DOHH2 (cell line): ENCODE data around the gene DLX2.

Source experiments
- H3F3A ChIP-seq: fragments of 200-600 bp; sonication (generic), shearing (Covaris generic); 2 replicates; pipeline ENCODE4 v1.6.0; 2016; ENCODE audit warnings: antibody characterized with exemption, mild to moderate bottlenecking; ENCODE audit not compliant: control insufficient read depth, insufficient read depth
- H3K27ac ChIP-seq: fragments of 200-600 bp; sonication (generic); 2 replicates; pipeline ENCODE4 v1.5.1; 2014; ENCODE audit warnings: low read depth, mild to moderate bottlenecking, low read length, moderate library complexity
- H3K27me3 ChIP-seq: fragments of 200-600 bp; sonication (generic); 2 replicates; pipeline ENCODE4 v1.6.1; 2014; ENCODE audit warnings: mild to moderate bottlenecking, low read length, mixed read lengths; ENCODE audit not compliant: control insufficient read depth
- H3K36me3 ChIP-seq: fragments of 200-600 bp; sonication (generic); 2 replicates; pipeline ENCODE4 v1.6.1; 2014; ENCODE audit warnings: mild to moderate bottlenecking, low read length, moderate library complexity, mixed read lengths; ENCODE audit not compliant: control insufficient read depth
- H3K4me1 ChIP-seq: fragments of 200-600 bp; sonication (generic); 2 replicates; pipeline ENCODE4 v1.6.1; 2014; ENCODE audit warnings: mild to moderate bottlenecking, low read length, mixed read lengths; ENCODE audit not compliant: control insufficient read depth
- H3K4me2 ChIP-seq: fragments of 200-600 bp; sonication (generic); 2 replicates; pipeline ENCODE4 v1.6.0; 2014; ENCODE audit warnings: mild to moderate bottlenecking, low read length, moderate library complexity
- H3K4me3 ChIP-seq: fragments of 200-600 bp; sonication (generic); 2 replicates; pipeline ENCODE4 v1.5.1; 2014; ENCODE audit warnings: mild to moderate bottlenecking, low read length, mixed read lengths
- H3K79me2 ChIP-seq: fragments of 200-600 bp; sonication (generic); 2 replicates; pipeline ENCODE4 v1.6.1; 2014; ENCODE audit warnings: mild to moderate bottlenecking, low read length, mixed read lengths; ENCODE audit not compliant: control insufficient read depth
- H3K9me2 ChIP-seq: fragments of 200-600 bp; sonication (generic); replicated peaks from 2 replicates; pipeline ENCODE4 v1.6.1; 2014; ENCODE audit warnings: mild to moderate bottlenecking, low read length, mixed read lengths; ENCODE audit not compliant: control insufficient read depth
- H3K9me3 ChIP-seq: fragments of 200-600 bp; sonication (generic); 2 replicates; pipeline ENCODE4 v1.6.1; 2014; ENCODE audit warnings: antibody characterized with exemption, low read length, mixed read lengths; ENCODE audit not compliant: control insufficient read depth, insufficient read depth
- H4K20me1 ChIP-seq: fragments of 200-600 bp; sonication (generic); 2 replicates; pipeline ENCODE4 v1.6.0; 2014; ENCODE audit warnings: low read depth, mild to moderate bottlenecking, antibody characterized with exemption, low read length, moderate library complexity; ENCODE audit not compliant: control insufficient read depth, insufficient read depth
- EZH2phosphoT487 ChIP-seq: fragments of 200-600 bp; sonication (generic); IDR thresholded peaks from 2 replicates; pipeline ENCODE4 v1.6.1; 2017; ENCODE audit warnings: borderline replicate concordance, mild to moderate bottlenecking, antibody characterized with exemption, low read length, moderate library complexity, mixed read lengths
- TF ChIP-seq, protein P1 (sequence below): fragments of 200-600 bp; sonication (generic); IDR thresholded peaks from one replicate; pipeline ENCODE4 v1.5.1; 2014; ENCODE audit warnings: antibody characterized with exemption, mild to moderate bottlenecking, low read depth, low read length; ENCODE audit not compliant: poor library complexity, severe bottlenecking

DLX2 gene

DNA sequence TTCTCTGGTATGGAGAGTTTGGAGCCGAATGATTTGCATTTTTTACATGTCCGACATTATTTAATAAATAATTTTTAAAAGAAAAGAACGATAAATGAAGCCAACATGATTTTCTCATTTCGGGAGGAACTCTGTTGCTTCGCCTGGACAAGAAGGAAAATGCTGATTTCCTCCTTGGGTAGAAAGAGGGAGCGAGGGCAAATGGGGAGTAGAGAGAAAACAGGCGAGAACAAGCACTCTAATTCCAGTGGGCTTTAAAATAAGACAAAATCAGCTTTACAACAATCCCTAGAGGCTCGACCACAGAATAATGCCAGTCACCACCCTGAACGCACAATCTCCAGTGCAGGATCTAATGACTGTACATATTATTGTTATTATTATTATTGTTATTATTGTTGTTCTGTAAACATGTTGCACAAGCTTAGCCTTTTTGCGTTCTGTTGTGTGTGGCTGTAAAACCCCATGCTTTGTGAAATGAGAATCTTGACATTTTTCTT is 13.6 kb downstream of the DLX2 start:
- no peaks in the 10 kb centered on the region for H3K36me3 ChIP-seq
- no peak overlapping the region for H3K4me3 ChIP-seq
- peaks cover 14% of the 10 kb centered on the region; the same call in 1 of the 2 replicates for H3F3A ChIP-seq
- peaks cover 20% of the 10 kb centered on the region for H3K4me1 ChIP-seq
- no peaks in the 10 kb centered on the region for H3K79me2 ChIP-seq
- H3K27me3 ChIP-seq, result peaks cover 89% of the 10 kb centered on the region
- TF ChIP-seq, protein P1, sequence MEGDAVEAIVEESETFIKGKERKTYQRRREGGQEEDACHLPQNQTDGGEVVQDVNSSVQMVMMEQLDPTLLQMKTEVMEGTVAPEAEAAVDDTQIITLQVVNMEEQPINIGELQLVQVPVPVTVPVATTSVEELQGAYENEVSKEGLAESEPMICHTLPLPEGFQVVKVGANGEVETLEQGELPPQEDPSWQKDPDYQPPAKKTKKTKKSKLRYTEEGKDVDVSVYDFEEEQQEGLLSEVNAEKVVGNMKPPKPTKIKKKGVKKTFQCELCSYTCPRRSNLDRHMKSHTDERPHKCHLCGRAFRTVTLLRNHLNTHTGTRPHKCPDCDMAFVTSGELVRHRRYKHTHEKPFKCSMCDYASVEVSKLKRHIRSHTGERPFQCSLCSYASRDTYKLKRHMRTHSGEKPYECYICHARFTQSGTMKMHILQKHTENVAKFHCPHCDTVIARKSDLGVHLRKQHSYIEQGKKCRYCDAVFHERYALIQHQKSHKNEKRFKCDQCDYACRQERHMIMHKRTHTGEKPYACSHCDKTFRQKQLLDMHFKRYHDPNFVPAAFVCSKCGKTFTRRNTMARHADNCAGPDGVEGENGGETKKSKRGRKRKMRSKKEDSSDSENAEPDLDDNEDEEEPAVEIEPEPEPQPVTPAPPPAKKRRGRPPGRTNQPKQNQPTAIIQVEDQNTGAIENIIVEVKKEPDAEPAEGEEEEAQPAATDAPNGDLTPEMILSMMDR, result no peak
- TF ChIP-seq EZH2phosphoT487, result no peak
- H3K9me2 ChIP-seq, result no peaks in the 10 kb centered on the region
- no peak overlapping the region for H3K4me2 ChIP-seq
- no peaks in the 10 kb centered on the region for H3K9me3 ChIP-seq
- no peak overlapping the region for H3K27ac ChIP-seq
- H4K20me1 ChIP-seq, result no peaks in the 10 kb centered on the region; the same call in 1 of the 2 replicates

DNA sequence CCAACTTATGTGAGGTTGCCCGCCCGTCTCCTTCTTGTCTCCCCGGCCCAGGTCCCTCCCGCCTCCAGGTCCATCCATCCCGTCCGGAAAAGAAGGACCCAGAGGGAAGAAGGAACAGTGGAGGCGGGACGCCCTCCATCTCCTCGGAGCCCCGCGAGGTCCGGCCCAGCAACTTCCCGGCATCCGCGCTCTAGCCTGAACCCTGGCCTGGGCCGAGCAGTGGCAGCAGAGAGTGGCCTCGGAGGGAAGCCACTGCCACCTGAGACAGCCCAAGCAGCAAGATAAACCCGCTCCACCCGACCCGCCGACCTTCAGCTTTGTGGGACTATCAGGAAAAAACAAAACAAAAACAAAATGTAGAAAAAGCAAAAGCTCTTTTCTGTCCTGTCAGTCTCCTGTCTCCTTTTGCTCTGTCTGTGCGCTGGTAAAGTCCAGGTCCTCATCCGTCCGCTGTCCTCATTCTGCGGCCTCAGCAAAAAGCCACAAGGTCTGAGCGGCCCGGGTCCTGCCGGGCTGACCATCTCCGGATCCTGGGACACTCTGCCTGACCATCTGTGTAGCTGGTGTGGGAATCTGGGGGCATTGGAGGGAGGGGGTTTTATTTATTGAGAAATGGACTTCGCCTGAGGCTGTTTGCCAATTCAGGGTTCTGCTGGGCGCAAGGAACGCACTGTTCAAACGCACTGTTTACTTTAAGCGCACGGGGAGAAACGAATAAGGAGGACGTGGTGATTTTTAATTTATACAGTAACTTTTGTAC is 14.3 kb downstream of the DLX2 start:
- Histone ChIP-seq H3K27ac (no peak overlapping the region), H4K20me1 (no peaks in the 10 kb centered on the region; the same call in 1 of the 2 replicates), H3K36me3 (no peaks in the 10 kb centered on the region), H3K4me2 (no peak overlapping the region), H3K4me1 (peaks cover 27% of the 10 kb centered on the region), H3K27me3 (peaks cover 89% of the 10 kb centered on the region), H3K79me2 (no peaks in the 10 kb centered on the region), H3K9me3 (no peaks in the 10 kb centered on the region), H3F3A (peaks cover 14% of the 10 kb centered on the region; the same call in 1 of the 2 replicates), H3K9me2 (no peaks in the 10 kb centered on the region), H3K4me3 (no peak overlapping the region)
- no peak for TF ChIP-seq EZH2phosphoT487
- TF ChIP-seq, protein P1, result no peak

DNA sequence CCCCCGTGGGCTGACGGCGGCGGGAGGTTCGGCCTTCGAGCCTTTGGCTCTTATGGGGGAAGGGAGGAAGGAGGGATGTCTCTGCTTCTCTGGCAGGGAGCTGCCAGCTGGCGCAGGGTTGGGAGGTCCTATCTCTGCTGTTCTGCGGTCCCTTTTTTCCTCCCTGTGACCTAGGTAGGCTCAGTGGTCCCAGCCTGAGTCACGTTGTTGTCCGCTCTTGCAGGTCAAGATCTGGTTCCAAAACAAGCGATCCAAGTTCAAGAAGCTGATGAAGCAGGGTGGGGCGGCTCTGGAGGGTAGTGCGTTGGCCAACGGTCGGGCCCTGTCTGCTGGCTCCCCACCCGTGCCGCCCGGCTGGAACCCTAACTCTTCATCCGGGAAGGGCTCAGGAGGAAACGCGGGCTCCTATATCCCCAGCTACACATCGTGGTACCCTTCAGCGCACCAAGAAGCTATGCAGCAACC is 14.9 kb downstream of the DLX2 start:
- H3K27me3 ChIP-seq, result peaks cover 89% of the 10 kb centered on the region
- no peak overlapping the region for H3K4me3 ChIP-seq
- H4K20me1 ChIP-seq, result no peaks in the 10 kb centered on the region; the same call in 1 of the 2 replicates
- peaks cover 33% of the 10 kb centered on the region for H3K4me1 ChIP-seq
- no peak overlapping the region for H3K27ac ChIP-seq
- H3K79me2 ChIP-seq, result no peaks in the 10 kb centered on the region
- TF ChIP-seq EZH2phosphoT487, result no peak
- TF ChIP-seq, protein P1, result no peak
- no peaks in the 10 kb centered on the region for H3K9me2 ChIP-seq
- no peak overlapping the region for H3K4me2 ChIP-seq
- H3K9me3 ChIP-seq, result no peaks in the 10 kb centered on the region
- no peaks in the 10 kb centered on the region for H3K36me3 ChIP-seq
- peaks cover 14% of the 10 kb centered on the region; the same call in 1 of the 2 replicates for H3F3A ChIP-seq
